MM.1S (cell line): ENCODE measurements around the gene IFRD2.
"Not testable (repeated sequence)": the region's sequence is repeated elsewhere in the genome, so short reads cannot be mapped to it uniquely, and the experiment has no call there.

ENCODE experiments used
- DNase-seq: peaks from one replicate; pipeline ENCODE4 v3.0.0-alpha.2; 2015
- H2AFZ ChIP-seq: fragments of 300-600 bp; sonication (generic); 2 replicates; pipeline ENCODE4 v1.6.0; 2016; ENCODE audit warnings: antibody characterized with exemption, low read length
- H3F3A ChIP-seq: fragments of 300-600 bp; sonication (generic); 2 replicates; pipeline ENCODE4 v1.6.1; 2016; ENCODE audit warnings: mild to moderate bottlenecking, antibody characterized with exemption, low read length, moderate library complexity, mixed read lengths; ENCODE audit not compliant: insufficient read depth
- H3K27ac ChIP-seq: fragments of 300-600 bp; sonication (generic); 2 replicates; pipeline ENCODE4 v1.5.1; 2016; ENCODE audit warnings: mild to moderate bottlenecking, low read length
- H3K27me3 ChIP-seq: fragments of 300-600 bp; sonication (generic); replicated peaks from 2 replicates; pipeline ENCODE4 v1.6.0; 2016; ENCODE audit warnings: low read length; ENCODE audit not compliant: insufficient read depth
- H3K36me3 ChIP-seq: fragments of 300-600 bp; sonication (generic); replicated peaks from 2 replicates; pipeline ENCODE4 v1.6.1; 2016; ENCODE audit warnings: mild to moderate bottlenecking, low read length, mixed read lengths; ENCODE audit not compliant: insufficient read depth
- H3K4me1 ChIP-seq: fragments of 300-600 bp; sonication (generic); 2 replicates; pipeline ENCODE4 v1.6.1; 2016; ENCODE audit warnings: low read length, mixed read lengths
- H3K4me2 ChIP-seq: fragments of 300-600 bp; sonication (generic); 2 replicates; pipeline ENCODE4 v1.6.0; 2016; ENCODE audit warnings: low read depth, low read length
- H3K4me3 ChIP-seq: fragments of 300-600 bp; sonication (generic); 2 replicates; pipeline ENCODE4 v1.5.1; 2016; ENCODE audit warnings: low read length, mixed read lengths
- H3K79me2 ChIP-seq: fragments of 300-600 bp; sonication (generic); 2 replicates; pipeline ENCODE4 v1.6.1; 2016; ENCODE audit warnings: mixed run types, low read length, mixed read lengths
- H3K9ac ChIP-seq: fragments of 300-600 bp; sonication (generic); 2 replicates; pipeline ENCODE4 v1.6.1; 2016; ENCODE audit warnings: low read length, mixed read lengths
- H3K9me2 ChIP-seq: fragments of 300-600 bp; sonication (generic); replicated peaks from 2 replicates; pipeline ENCODE4 v1.6.1; 2016; ENCODE audit warnings: mild to moderate bottlenecking, low read length, mixed read lengths; ENCODE audit not compliant: insufficient read depth
- H3K9me3 ChIP-seq: fragments of 300-600 bp; sonication (generic); replicated peaks from 2 replicates; pipeline ENCODE4 v1.6.1; 2016; ENCODE audit warnings: mild to moderate bottlenecking, low read length, mixed read lengths; ENCODE audit not compliant: insufficient read depth
- H4K20me1 ChIP-seq: fragments of 300-600 bp; sonication (generic); 2 replicates; pipeline ENCODE4 v1.6.1; 2016; ENCODE audit warnings: mild to moderate bottlenecking, low read length, moderate library complexity, mixed read lengths; ENCODE audit not compliant: insufficient read depth
- EZH2 ChIP-seq: fragments of 300-600 bp; sonication (generic); optimal IDR thresholded peaks from 2 replicates; pipeline ENCODE3; 2017; ENCODE audit warnings: low read depth, mild to moderate bottlenecking, antibody characterized with exemption, low read length, mixed read lengths
- EZH2phosphoT487 ChIP-seq: fragments of 300-600 bp; sonication (generic); IDR thresholded peaks from 2 replicates; pipeline ENCODE4 v1.6.1; 2018; ENCODE audit warnings: antibody characterized with exemption, low read length
- TF ChIP-seq, protein P1 (sequence below): fragments of 300-600 bp; sonication (generic); IDR thresholded peaks from 2 replicates; pipeline ENCODE4 v1.5.1; 2016; ENCODE audit warnings: antibody characterized with exemption, low read length, mixed read lengths

Gene IFRD2

DNA sequence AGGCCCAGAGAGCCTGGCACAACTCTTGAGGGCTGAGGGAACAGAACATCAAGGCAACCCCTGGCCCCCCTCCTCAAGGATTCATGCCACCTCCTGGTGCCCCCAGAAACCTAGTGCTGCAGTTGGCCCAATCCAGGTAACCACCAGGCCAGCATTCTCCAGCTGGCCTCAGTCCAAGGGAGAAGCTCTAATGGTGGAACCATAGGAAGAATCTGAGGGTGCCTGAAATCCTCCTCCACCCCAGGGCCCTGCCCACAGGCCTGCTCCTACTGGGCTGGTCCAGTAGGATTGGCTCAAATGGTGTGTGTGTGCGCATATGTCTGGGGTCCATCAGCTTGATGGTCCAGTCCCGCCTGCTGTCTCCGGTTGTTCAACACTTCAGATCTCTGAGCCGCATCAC, 22.6 kb upstream of the IFRD2 start:
- Histone ChIP-seq H3K4me2 (no peak overlapping the region), H3K27ac (no peak overlapping the region), H4K20me1 (no peaks in the 10 kb centered on the region), H3K36me3 (no peaks in the 10 kb centered on the region), H3K79me2 (peaks cover 4% of the 10 kb centered on the region; the same call in 1 of the 2 replicates), H3K9ac (no peak overlapping the region), H3K9me3 (no peaks in the 10 kb centered on the region), H3K27me3 (no peaks in the 10 kb centered on the region), H3F3A (no peaks in the 10 kb centered on the region), H3K4me3 (no peak overlapping the region), H2AFZ (no peak overlapping the region), H3K9me2 (no peaks in the 10 kb centered on the region), H3K4me1 (0 out of 2 replicates have a peak, but pooled peaks cover 5% of the 10 kb centered on the region)
- TF ChIP-seq EZH2 (no peak), EZH2phosphoT487 (no peak)
- TF ChIP-seq, protein P1, sequence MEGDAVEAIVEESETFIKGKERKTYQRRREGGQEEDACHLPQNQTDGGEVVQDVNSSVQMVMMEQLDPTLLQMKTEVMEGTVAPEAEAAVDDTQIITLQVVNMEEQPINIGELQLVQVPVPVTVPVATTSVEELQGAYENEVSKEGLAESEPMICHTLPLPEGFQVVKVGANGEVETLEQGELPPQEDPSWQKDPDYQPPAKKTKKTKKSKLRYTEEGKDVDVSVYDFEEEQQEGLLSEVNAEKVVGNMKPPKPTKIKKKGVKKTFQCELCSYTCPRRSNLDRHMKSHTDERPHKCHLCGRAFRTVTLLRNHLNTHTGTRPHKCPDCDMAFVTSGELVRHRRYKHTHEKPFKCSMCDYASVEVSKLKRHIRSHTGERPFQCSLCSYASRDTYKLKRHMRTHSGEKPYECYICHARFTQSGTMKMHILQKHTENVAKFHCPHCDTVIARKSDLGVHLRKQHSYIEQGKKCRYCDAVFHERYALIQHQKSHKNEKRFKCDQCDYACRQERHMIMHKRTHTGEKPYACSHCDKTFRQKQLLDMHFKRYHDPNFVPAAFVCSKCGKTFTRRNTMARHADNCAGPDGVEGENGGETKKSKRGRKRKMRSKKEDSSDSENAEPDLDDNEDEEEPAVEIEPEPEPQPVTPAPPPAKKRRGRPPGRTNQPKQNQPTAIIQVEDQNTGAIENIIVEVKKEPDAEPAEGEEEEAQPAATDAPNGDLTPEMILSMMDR = no peak
- no peak for DNase-seq

DNA sequence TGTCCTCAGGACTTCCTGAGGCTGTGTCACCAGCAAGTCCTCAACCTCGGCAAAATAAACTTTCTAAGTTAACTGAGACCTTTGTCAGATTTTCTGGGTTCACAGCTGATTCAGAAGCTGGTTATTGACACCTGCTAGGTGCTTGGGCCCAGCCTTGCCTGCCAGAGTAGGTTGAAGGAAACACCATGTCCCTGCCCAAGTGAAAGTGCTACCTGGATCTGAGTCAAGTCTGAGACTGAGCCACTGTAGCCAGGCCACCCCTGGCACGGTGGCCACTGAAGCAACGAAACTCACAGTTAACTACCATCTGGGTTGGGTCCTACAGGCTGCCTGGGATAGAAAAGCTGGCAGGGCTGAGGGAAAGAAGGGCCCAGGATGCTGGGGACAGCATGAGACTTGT, 22.1 kb upstream of the IFRD2 start:
- Histone ChIP-seq H3K9me2 (no peaks in the 10 kb centered on the region), H3K4me1 (0 out of 2 replicates have a peak, but pooled peaks cover 5% of the 10 kb centered on the region), H3K4me2 (no peak overlapping the region), H4K20me1 (no peaks in the 10 kb centered on the region), H3K27me3 (no peaks in the 10 kb centered on the region), H3K9me3 (no peaks in the 10 kb centered on the region), H3K36me3 (no peaks in the 10 kb centered on the region), H3K4me3 (no peak overlapping the region), H3K27ac (no peak overlapping the region), H3K79me2 (no peaks in the 10 kb centered on the region), H2AFZ (no peak overlapping the region), H3F3A (0 out of 2 replicates have a peak, but pooled peaks cover 3% of the 10 kb centered on the region), H3K9ac (no peak overlapping the region)
- no peak for TF ChIP-seq EZH2
- no peak for TF ChIP-seq EZH2phosphoT487
- TF ChIP-seq, protein P1 = no peak
- no peak for DNase-seq

DNA sequence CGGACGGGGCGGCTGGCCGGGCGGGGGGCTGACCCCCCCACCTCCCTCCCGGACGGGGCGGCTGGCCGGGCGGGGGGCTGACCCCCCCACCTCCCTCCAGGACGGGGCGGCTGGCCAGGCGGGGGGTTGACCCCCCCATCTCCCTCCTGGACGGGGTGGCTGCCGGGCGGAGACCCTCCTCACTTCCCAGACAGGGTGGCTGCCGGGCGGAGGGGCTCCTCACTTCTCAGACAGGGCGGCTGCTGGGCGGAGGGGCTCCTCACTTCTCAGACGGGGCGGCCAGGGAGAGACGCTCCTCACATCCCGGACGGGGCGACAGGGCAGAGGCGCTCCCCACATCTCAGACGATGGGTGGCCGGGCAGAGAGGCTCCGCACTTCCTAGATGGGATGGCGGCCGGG, 19.8 kb upstream of the IFRD2 start:
- not testable (repeated sequence) for H3K27ac ChIP-seq, H3K27me3 ChIP-seq, H3K9ac ChIP-seq, H3K4me1 ChIP-seq, DNase-seq, H3K9me2 ChIP-seq, H3K79me2 ChIP-seq, H2AFZ ChIP-seq, H3K4me3 ChIP-seq, H3K9me3 ChIP-seq, H3F3A ChIP-seq, H3K36me3 ChIP-seq, H3K4me2 ChIP-seq, H4K20me1 ChIP-seq

DNA sequence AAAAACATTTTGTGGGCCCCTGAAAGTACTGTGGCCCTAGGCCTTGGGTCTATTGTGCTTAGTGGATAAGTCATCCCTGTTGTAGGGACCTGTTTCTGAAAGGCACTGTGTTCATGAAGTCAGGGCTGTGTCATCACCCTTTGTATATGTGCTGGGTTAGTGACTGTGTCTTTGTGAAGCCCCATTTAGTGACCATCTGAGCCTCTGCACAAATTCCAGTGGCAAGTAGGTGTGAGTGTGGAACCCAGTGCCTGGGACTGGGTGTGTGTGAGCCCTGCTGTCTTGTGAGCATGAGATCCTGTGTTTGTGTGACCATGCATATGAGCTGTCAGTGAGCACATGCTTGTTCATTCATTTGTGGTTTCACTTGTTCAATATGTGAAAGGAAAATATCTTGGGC, 12.4 kb upstream of the IFRD2 start:
- H3K36me3 ChIP-seq = no peaks in the 10 kb centered on the region
- H3F3A ChIP-seq = 0 out of 2 replicates have a peak, but pooled peaks cover 1% of the 10 kb centered on the region
- H3K9me3 ChIP-seq = no peaks in the 10 kb centered on the region
- 0 out of 2 replicates have a peak, but pooled peaks cover 3% of the 10 kb centered on the region for H3K79me2 ChIP-seq
- H4K20me1 ChIP-seq = no peaks in the 10 kb centered on the region
- H3K9me2 ChIP-seq = no peaks in the 10 kb centered on the region
- DNase-seq = no peak
- no peak overlapping the region for H2AFZ ChIP-seq
- no peak overlapping the region for H3K27ac ChIP-seq
- H3K4me1 ChIP-seq = peaks cover 5% of the 10 kb centered on the region; the same call in 1 of the 2 replicates
- H3K4me3 ChIP-seq = no peak overlapping the region
- H3K27me3 ChIP-seq = no peaks in the 10 kb centered on the region
- H3K4me2 ChIP-seq = no peak overlapping the region
- H3K9ac ChIP-seq = no peak overlapping the region
- TF ChIP-seq, protein P1 = no peak
- TF ChIP-seq EZH2 = no peak
- TF ChIP-seq EZH2phosphoT487 = no peak
